SK-N-SH (cell line): ENCODE measurements around the gene SLC47A2. TPM values are rescaled to one million over a fixed set of nuclear protein-coding genes. Genes with fewer than 3 reads are reported as not detected.

Source experiments
- CTCF ChIA-PET: fragments of 300-600, 350-600 bp; formaldehyde crosslinking; extraction: SDS; loops from one replicate; lab custom pipeline; 2021; lab: Yijun Ruan, JAX
- POLR2A ChIA-PET: fragments of 350-600 bp; sonication (Branson Sonifier 250); formaldehyde crosslinking; extraction: SDS; loops from one replicate; lab custom pipeline; 2020; ENCODE audit warnings: antibody characterized with exemption, inconsistent platforms; lab: Yijun Ruan, JAX
- DNase-seq: peaks from one replicate; pipeline ENCODE4 v3.0.0; 2012
- H2AFZ ChIP-seq: fragments of 200-600 bp; sonication (generic); 2 replicates; pipeline ENCODE4 v1.8.1; 2016; ENCODE audit warnings: antibody characterized with exemption, mild to moderate bottlenecking, low read depth
- H3F3A ChIP-seq: fragments of 200-600 bp; sonication (generic); replicated peaks from 2 replicates; pipeline ENCODE3; 2016; ENCODE audit warnings: antibody characterized with exemption, mild to moderate bottlenecking; ENCODE audit not compliant: insufficient read depth
- H3K27ac ChIP-seq, 2 experiments: fragments of 200-500 bp in 1 of 2; fragments of 200-600 bp in 1 of 2; sonication (Bioruptor generic) in 1 of 2; sonication (generic), shearing (Covaris generic) in 1 of 2; 2 replicates each; pipeline versions ENCODE4 v1.5.1 to v1.6.1; 2014 to 2016; ENCODE audit warnings: low read depth in 2 of 2, inconsistent platforms in 1 of 2, low read length in 1 of 2, mild to moderate bottlenecking in 1 of 2, mixed read lengths in 1 of 2
- H3K27me3 ChIP-seq: fragments of 200-600 bp; sonication (generic), shearing (Covaris generic); 2 replicates; pipeline ENCODE4 v1.6.1; 2016; ENCODE audit warnings: mixed run types; ENCODE audit not compliant: insufficient read depth
- H3K36me3 ChIP-seq, 2 experiments: fragments of 200-500 bp in 1 of 2; fragments of 200-600 bp in 1 of 2; sonication (Bioruptor generic) in 1 of 2; sonication (generic) in 1 of 2; replicated peaks in 1 of 2; 2 replicates each; pipeline versions ENCODE3 to v1.5.1; 2014 to 2016; ENCODE audit warnings: low read length in 1 of 2, mild to moderate bottlenecking in 1 of 2; ENCODE audit not compliant: insufficient read depth in 2 of 2, control insufficient read depth in 1 of 2
- H3K4me1 ChIP-seq, 2 experiments: fragments of 200-500 bp in 1 of 2; fragments of 200-600 bp in 1 of 2; sonication (Bioruptor generic) in 1 of 2; sonication (generic), shearing (Covaris generic) in 1 of 2; 2 replicates each; pipeline versions ENCODE4 v1.5.1 to v1.6.1; 2014 to 2016; ENCODE audit warnings: low read depth in 1 of 2, low read length in 1 of 2, mixed run types in 1 of 2; ENCODE audit not compliant: insufficient read depth in 2 of 2, control insufficient read depth in 1 of 2
- H3K4me2 ChIP-seq: fragments of 200-600 bp; sonication (generic), shearing (Covaris generic); 2 replicates; pipeline ENCODE4 v1.6.1; 2017; ENCODE audit warnings: mixed run types
- H3K4me3 ChIP-seq, 2 experiments: fragments of 200-500 bp in 1 of 2; fragments of 200-600 bp in 1 of 2; sonication (Bioruptor generic) in 1 of 2; sonication (generic), shearing (Covaris generic) in 1 of 2; 2 replicates each; pipeline versions ENCODE4 v1.5.1 to v1.8.1; 2014 to 2016; ENCODE audit warnings: low read depth in 2 of 2, inconsistent platforms in 1 of 2, low read length in 1 of 2, mild to moderate bottlenecking in 1 of 2, mixed read lengths in 1 of 2, moderate library complexity in 1 of 2
- H3K79me2 ChIP-seq: fragments of 200-600 bp; sonication (generic); 2 replicates; pipeline ENCODE4 v1.8.1; 2017; ENCODE audit warnings: mild to moderate bottlenecking; ENCODE audit not compliant: insufficient read depth
- H3K9ac ChIP-seq: fragments of 200-600 bp; sonication (generic); 2 replicates; pipeline ENCODE4 v1.6.1; 2017; ENCODE audit warnings: mixed run types
- H3K9me2 ChIP-seq: fragments of 200-600 bp; sonication (generic); 2 replicates; pipeline ENCODE4 v1.6.1; 2017; ENCODE audit warnings: mixed run types
- H3K9me3 ChIP-seq: fragments of 200-600 bp; sonication (generic); 2 replicates; pipeline ENCODE4 v1.6.1; 2017; ENCODE audit warnings: mixed run types, mild to moderate bottlenecking, moderate library complexity
- H4K20me1 ChIP-seq: fragments of 200-600 bp; sonication (generic); 2 replicates; pipeline ENCODE4 v1.6.1; 2017; ENCODE audit warnings: mild to moderate bottlenecking, mixed run types; ENCODE audit not compliant: insufficient read depth
- CHD2 ChIP-seq: fragments of 150-350 bp; IDR thresholded peaks from 2 replicates; pipeline ENCODE4 v1.6.1; 2018; ENCODE audit warnings: low read length; ENCODE audit not compliant: partially characterized antibody
- EP300 ChIP-seq, 2 experiments: IDR thresholded peaks; 2 replicates each; pipeline versions ENCODE4 v1.4.0 to v1.6.1; 2012; ENCODE audit warnings: borderline replicate concordance in 1 of 2, low read depth in 1 of 2, low read length in 1 of 2
- EZH2phosphoT487 ChIP-seq: fragments of 200-600 bp; sonication (generic); IDR thresholded peaks from 2 replicates; pipeline ENCODE4 v1.6.1; 2017; ENCODE audit warnings: low read depth, mixed run types, mild to moderate bottlenecking, antibody characterized with exemption, moderate library complexity, borderline replicate concordance
- FOXM1 ChIP-seq: IDR thresholded peaks from 2 replicates; pipeline ENCODE4 v1.4.0; 2012; ENCODE audit warnings: low read depth, mild to moderate bottlenecking
- JUND ChIP-seq: IDR thresholded peaks from 2 replicates; pipeline ENCODE4 v1.4.0; 2012
- MEF2A ChIP-seq: IDR thresholded peaks from 2 replicates; pipeline ENCODE4 v1.4.0; 2012; ENCODE audit warnings: low read depth, borderline replicate concordance
- MXI1 ChIP-seq: IDR thresholded peaks from 2 replicates; pipeline ENCODE4 v1.6.1; 2012; ENCODE audit warnings: mild to moderate bottlenecking, low read depth, low read length, improper control_type of control experiment
- NRF1 ChIP-seq: IDR thresholded peaks from 2 replicates; pipeline ENCODE4 v1.6.1; 2012; ENCODE audit warnings: low read depth, mild to moderate bottlenecking, low read length
- RAD21 ChIP-seq: IDR thresholded peaks from 2 replicates; pipeline ENCODE4 v1.6.1; 2012; ENCODE audit warnings: mild to moderate bottlenecking, low read length
- RXRA ChIP-seq: IDR thresholded peaks from 2 replicates; pipeline ENCODE4 v1.4.0; 2012; ENCODE audit warnings: low read depth, mild to moderate bottlenecking, borderline replicate concordance
- SIN3A ChIP-seq: IDR thresholded peaks from 2 replicates; pipeline ENCODE4 v1.6.1; 2012; ENCODE audit warnings: low read depth, mild to moderate bottlenecking, low read length, moderate library complexity, borderline replicate concordance
- TAF1 ChIP-seq: IDR thresholded peaks from 2 replicates; pipeline ENCODE4 v1.6.1; 2012; ENCODE audit warnings: low read depth, mild to moderate bottlenecking, low read length, moderate library complexity, borderline replicate concordance
- TCF12 ChIP-seq: IDR thresholded peaks from 2 replicates; pipeline ENCODE4 v1.4.0; 2012
- TEAD4 ChIP-seq: IDR thresholded peaks from 2 replicates; pipeline ENCODE4 v1.4.0; 2012; ENCODE audit warnings: mild to moderate bottlenecking, borderline replicate concordance; ENCODE audit not compliant: insufficient read depth
- WGBS: methylation state at CpG from one replicate; pipeline ENCODE4 v1.1.6; 2017; ENCODE audit warnings: low lambda C conversion rate; 5-methylcytosine and 5-hydroxymethylcytosine counted together
- polyA plus RNA-seq, 3 experiments: library from polyadenylated mRNA; depleted of rRNA; stranded (reverse); fragments of >200 nt; gene quantifications; 2 replicates each; pipeline ENCODE4 v1.2.3, GENCODE V29; 2012
- TF ChIP-seq, protein P1 (sequence below): fragments of 200-600 bp; sonication (generic); IDR thresholded peaks from 2 replicates; pipeline ENCODE4 v1.6.1; 2017; ENCODE audit warnings: antibody characterized with exemption, mild to moderate bottlenecking, moderate library complexity
- TF ChIP-seq, protein P2 (sequence below): IDR thresholded peaks from 2 replicates; pipeline ENCODE4 v1.6.1; 2012; ENCODE audit warnings: mild to moderate bottlenecking, low read depth, low read length, moderate library complexity
- TF ChIP-seq, protein P3 (sequence below): IDR thresholded peaks from 2 replicates; pipeline ENCODE4 v1.4.0; 2012; ENCODE audit warnings: low read depth, borderline replicate concordance

SLC47A2 gene
- polyA plus RNA-seq, 1 of the 3 experiments (the other 2 are of a cell fraction) = not detected

DNA sequence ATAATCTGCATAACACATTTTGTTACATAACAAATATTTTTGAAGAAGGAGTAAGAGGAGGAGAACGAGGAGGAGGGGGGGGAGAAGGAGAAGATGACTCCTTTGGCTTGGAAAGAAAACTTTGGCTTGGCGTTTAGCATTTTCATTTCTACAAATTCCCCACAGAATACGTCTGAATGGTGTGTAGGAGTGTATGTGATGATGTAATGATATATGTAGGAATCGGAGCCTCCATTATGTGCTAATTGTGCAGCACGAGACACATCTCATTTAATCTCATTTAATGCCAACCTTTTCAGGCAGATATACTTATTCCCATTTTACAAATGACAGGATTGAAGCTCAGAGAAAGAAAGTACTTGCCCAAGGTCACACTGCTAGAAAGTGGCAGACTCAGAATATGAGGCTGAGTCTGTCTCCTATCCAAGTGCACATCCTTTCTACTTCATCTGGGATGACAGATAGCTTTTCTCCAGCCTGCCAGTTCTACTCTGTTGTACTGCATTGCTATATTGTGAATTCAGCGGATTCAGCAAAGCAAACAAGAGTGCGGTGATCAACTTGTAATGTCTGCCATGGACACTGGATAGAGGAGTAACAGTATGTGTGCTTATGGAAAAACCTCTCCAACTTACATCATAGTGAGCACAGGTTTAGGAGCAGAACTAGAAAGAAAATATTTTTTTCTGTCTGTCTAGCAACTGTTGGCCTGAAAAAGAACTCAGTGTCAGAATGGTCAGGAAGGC is 10.4 kb upstream of the SLC47A2 start:
- Histone ChIP-seq H3K27me3 (no peaks in the 10 kb centered on the region), H3K4me1 (peaks cover 0 to 19% of the 10 kb centered on the region in 2 experiments; a peak in 2 of 4 replicates), H3K9ac (no peak overlapping the region), H4K20me1 (no peaks in the 10 kb centered on the region), H3K9me3 (no peaks in the 10 kb centered on the region), H3F3A (no peaks in the 10 kb centered on the region), H3K79me2 (no peaks in the 10 kb centered on the region), H3K4me2 (no peak overlapping the region), H3K27ac (peak overlapping the region; percentile 11 to 80; a peak in 3 of 4 replicates), H3K4me3 (no peak overlapping the region), H2AFZ (no peak overlapping the region), H3K9me2 (no peaks in the 10 kb centered on the region)
- CTCF ChIA-PET = interaction anchor here (1.0 to 3.6 kb wide), 7 partner anchors 8 to 213 kb away, joined by 3 to 19 read pairs (median 5); partner anchors contain the start of genes SLC47A1 and SLC47A2
- 89% methylated on average over 7 of the region's 7 CpGs for WGBS
- POLR2A ChIA-PET = interaction anchor here (0.9 to 1.5 kb wide), 4 partner anchors 17 to 79 kb away, joined by 3 read pairs; no protein-coding TSS in a partner anchor
- DNase-seq = no peak
- TF ChIP-seq EP300 (IDR thresholded peaks at IDR 0.05; ENCODE audit: borderline replicate concordance in 1 of 2, low read depth in 1 of 2, low read length in 1 of 2) (no peak), SIN3A (no peak), TCF12 (no peak), RAD21 (no peak), JUND (no peak), MXI1 (no peak), NRF1 (no peak), CHD2 (no peak), MEF2A (no peak), TEAD4 (no peak), EZH2phosphoT487 (no peak), TAF1 (no peak), RXRA (no peak), FOXM1 (no peak)
- TF ChIP-seq, protein P1, sequence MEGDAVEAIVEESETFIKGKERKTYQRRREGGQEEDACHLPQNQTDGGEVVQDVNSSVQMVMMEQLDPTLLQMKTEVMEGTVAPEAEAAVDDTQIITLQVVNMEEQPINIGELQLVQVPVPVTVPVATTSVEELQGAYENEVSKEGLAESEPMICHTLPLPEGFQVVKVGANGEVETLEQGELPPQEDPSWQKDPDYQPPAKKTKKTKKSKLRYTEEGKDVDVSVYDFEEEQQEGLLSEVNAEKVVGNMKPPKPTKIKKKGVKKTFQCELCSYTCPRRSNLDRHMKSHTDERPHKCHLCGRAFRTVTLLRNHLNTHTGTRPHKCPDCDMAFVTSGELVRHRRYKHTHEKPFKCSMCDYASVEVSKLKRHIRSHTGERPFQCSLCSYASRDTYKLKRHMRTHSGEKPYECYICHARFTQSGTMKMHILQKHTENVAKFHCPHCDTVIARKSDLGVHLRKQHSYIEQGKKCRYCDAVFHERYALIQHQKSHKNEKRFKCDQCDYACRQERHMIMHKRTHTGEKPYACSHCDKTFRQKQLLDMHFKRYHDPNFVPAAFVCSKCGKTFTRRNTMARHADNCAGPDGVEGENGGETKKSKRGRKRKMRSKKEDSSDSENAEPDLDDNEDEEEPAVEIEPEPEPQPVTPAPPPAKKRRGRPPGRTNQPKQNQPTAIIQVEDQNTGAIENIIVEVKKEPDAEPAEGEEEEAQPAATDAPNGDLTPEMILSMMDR = no peak
- TF ChIP-seq, protein P2, sequence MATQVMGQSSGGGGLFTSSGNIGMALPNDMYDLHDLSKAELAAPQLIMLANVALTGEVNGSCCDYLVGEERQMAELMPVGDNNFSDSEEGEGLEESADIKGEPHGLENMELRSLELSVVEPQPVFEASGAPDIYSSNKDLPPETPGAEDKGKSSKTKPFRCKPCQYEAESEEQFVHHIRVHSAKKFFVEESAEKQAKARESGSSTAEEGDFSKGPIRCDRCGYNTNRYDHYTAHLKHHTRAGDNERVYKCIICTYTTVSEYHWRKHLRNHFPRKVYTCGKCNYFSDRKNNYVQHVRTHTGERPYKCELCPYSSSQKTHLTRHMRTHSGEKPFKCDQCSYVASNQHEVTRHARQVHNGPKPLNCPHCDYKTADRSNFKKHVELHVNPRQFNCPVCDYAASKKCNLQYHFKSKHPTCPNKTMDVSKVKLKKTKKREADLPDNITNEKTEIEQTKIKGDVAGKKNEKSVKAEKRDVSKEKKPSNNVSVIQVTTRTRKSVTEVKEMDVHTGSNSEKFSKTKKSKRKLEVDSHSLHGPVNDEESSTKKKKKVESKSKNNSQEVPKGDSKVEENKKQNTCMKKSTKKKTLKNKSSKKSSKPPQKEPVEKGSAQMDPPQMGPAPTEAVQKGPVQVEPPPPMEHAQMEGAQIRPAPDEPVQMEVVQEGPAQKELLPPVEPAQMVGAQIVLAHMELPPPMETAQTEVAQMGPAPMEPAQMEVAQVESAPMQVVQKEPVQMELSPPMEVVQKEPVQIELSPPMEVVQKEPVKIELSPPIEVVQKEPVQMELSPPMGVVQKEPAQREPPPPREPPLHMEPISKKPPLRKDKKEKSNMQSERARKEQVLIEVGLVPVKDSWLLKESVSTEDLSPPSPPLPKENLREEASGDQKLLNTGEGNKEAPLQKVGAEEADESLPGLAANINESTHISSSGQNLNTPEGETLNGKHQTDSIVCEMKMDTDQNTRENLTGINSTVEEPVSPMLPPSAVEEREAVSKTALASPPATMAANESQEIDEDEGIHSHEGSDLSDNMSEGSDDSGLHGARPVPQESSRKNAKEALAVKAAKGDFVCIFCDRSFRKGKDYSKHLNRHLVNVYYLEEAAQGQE = no peak
- TF ChIP-seq, protein P3, sequence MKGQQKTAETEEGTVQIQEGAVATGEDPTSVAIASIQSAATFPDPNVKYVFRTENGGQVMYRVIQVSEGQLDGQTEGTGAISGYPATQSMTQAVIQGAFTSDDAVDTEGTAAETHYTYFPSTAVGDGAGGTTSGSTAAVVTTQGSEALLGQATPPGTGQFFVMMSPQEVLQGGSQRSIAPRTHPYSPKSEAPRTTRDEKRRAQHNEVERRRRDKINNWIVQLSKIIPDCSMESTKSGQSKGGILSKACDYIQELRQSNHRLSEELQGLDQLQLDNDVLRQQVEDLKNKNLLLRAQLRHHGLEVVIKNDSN = no peak
- TF ChIP-seq, all 33 proteins: peak for 0
- no peaks in the 10 kb centered on the region for H3K36me3 ChIP-seq
